Subcutaneous adipose tissue (tissue), 4 donors: ENCODE data around the gene FNBP1. TPM values are rescaled to one million over a fixed set of nuclear protein-coding genes. Genes with fewer than 3 reads are reported as not detected.

ENCODE experiments used
- total RNA-seq, 4 donors: library from RNA; depleted of rRNA; stranded (reverse); fragments of >200 nt; gene quantifications; one replicate each; pipeline ENCODE4 v1.1.0, GENCODE V29; 2016
- TF ChIP-seq, protein P1 (sequence below): fragments of 450-650 bp; IDR thresholded peaks from one replicate; pipeline ENCODE4 v1.5.1; 2016; ENCODE audit warnings: low read depth, mild to moderate bottlenecking, control low read depth, antibody characterized with exemption, moderate library complexity

FNBP1 gene
- total RNA-seq, 4 donors from 2014 or later, result 34.1 to 68.6 (median 50.7) TPM

DNA sequence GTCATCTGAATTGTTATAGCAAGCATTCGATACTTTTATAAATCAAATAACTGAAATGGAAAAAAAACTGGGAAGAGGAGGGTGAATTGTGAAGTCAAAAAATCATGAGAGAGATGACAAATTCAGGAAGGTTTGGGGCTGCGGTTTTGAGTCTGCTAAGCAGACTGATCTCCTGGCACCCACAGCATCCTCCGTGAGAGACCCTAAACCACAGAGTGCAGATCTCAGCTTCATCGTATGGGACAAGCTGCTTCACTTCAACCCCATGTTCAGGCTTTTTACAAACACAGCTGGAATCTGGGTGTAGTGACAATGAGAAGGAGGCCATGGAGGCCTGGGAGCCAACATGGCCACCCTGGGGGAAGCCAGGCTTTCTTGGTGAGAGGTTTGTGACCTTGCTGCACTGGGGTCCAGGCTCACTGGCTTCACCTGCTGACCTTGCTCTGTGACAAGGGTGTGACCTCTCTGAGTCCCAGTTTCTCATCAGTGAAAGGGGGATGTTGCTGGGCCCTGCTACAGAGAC lies 188.3 kb downstream of the FNBP1 start:
- TF ChIP-seq, protein P1, sequence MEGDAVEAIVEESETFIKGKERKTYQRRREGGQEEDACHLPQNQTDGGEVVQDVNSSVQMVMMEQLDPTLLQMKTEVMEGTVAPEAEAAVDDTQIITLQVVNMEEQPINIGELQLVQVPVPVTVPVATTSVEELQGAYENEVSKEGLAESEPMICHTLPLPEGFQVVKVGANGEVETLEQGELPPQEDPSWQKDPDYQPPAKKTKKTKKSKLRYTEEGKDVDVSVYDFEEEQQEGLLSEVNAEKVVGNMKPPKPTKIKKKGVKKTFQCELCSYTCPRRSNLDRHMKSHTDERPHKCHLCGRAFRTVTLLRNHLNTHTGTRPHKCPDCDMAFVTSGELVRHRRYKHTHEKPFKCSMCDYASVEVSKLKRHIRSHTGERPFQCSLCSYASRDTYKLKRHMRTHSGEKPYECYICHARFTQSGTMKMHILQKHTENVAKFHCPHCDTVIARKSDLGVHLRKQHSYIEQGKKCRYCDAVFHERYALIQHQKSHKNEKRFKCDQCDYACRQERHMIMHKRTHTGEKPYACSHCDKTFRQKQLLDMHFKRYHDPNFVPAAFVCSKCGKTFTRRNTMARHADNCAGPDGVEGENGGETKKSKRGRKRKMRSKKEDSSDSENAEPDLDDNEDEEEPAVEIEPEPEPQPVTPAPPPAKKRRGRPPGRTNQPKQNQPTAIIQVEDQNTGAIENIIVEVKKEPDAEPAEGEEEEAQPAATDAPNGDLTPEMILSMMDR, result no peak

DNA sequence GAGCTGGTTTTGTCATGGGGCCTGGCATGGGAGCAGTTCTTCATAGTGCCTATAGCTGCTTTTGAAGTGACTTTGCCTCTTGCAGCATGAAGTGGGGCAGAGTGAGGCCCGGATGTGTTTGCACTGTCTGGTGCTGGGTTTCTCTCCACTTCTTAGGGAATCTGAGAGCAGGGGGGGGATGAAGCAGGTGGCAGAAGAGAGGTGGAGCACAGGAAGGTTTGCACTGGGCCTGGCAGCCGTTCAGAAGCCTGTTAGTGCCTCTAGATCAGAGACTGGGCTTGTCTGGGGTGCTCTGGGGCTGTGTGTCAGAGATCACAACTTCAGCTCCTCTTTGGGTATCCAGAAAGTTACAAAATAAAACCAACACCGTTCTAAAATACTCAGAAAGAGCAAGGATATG lies 189.4 kb downstream of the FNBP1 start:
- TF ChIP-seq, protein P1, result no peak

DNA sequence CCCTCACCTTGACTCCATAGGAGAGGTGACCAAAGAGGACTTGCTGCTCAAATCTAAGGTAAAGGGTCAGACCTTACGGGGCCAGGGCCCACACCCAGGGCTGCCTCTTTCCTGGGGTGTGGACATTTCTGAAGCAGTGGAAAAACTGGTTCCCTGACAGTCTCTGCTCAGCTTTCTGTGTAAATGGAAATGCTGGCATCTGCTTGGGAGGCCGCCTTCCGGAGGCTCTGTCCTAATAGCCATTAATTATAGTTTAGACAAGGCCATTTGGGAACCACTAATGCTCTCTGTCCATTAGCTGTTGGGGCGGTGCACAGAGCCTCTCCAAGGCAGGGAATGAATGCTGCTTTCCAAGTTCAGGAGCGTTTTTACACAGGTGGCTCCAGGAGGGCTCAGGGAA lies 190.4 kb downstream of the FNBP1 start:
- TF ChIP-seq, protein P1, result no peak

DNA sequence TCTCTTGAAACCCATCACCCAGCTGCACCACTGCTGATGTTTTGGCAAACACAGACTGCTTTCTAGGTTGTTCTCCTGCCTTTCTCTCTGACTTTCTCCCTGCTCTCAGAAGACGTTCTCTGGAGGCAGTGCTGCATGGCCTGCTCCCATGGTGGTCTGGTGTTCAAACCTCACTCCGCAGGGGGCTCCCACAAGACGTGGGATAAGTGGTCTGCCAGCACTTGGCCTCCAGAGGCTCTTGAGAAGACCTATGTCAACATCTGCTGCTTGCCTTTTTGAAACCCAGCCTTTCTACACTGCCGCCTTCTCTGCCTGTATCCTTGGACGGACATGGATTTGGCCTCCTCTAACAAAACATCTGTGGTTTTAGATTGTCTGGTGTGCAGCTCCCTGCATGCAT lies 191.2 kb downstream of the FNBP1 start:
- TF ChIP-seq, protein P1, result no peak

DNA sequence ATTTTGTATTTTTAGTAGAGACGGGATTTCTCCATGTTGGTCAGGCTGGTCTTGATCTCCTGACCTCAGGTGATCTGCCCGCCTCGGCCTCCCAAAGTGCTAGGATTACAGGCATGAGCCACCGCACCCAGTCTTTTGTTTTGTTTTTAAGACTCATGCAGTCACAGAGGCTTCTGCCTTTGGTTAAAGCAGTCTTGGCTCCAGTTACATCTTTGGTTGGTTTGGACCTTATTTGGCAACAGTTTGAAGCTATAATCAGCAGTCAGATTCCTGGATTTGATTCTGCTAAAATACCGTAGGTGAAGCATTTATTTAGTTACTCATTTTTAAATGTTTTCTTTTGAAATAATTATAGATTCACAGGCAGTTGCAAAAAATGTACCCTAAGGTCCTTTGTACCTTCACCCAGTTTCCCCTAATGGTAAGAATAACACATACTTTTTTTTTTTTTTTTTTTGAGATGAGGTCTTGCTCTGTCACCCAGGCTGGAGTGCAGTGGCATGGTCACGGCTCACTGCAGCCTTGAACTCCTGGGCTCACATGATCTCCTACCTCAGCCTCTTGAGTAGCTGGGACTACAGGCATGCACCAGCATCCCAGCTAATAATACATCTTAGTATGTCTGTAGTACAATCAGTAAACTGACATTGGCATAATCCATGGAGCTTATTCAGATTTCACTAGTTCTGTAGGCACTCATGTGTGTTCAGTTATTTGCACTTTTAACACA lies 192.0 kb downstream of the FNBP1 start:
- TF ChIP-seq, protein P1, result no peak

DNA sequence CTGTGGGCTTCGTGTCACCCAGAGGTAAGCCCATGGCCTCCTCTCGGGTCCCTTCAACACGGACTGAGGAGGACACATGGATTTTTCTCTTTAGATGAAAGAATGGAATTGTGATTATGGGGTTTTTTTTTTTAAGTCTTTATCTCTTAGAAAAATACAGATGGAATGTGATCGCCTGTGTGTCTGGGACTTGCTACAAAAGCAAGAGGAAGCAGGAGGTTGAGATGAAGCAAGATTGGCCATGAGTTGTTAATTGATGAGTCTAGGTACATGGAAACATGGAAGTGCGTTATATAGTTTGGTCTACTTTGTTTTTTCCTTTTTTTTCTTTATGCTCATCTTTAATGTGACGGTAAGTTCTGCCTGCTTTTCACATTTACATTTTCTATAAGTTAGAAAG lies 193.1 kb downstream of the FNBP1 start:
- TF ChIP-seq, protein P1, result no peak

DNA sequence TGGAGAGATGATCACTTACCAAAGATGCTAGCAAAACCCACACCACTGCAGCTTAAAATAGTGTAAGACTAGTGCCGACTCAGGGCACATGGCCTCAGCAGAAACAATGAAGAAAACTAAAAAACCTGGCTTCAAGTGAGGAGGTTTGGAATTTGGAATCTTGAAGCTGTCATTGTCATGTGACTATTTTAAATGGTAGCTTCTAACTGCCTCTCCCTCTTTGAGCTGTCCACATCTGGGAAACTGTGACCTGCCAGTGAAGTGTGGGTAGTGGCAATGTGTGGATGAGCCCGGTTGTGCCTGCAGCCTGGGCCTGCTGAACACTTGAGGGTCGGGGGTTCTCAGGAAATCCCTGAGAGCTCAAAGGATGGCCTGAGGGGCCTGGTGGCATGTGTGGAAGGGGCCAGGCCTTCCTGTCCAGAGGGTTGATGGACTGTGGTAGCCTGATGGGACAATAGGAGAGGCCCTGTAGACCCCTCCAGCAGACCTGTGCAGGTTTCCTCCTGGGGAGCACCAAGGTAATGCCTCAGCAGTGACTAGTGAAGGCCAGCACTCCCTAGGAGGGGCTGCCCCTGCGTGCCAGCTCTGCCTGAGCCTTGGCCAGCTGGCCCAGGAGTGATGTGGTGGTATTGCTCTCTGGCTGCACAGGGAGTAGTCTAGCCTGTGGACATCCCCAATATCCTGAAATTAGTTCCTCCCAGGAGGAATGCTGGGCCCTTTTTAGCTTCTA lies 194.1 kb downstream of the FNBP1 start:
- TF ChIP-seq, protein P1, result no peak
